WTC11 (cell line): ENCODE measurements around the gene GABARAPL2. TPM values are rescaled to one million over a fixed set of nuclear protein-coding genes. Genes with fewer than 3 reads are reported as not detected.

Experiments used
- ATAC-seq: fragments of 200-7000 bp; cut with Tn5 transposase; 2 replicates; pipeline ENCODE4 v1.10.0; 2021; ENCODE audit warnings: mild to moderate bottlenecking, moderate library complexity
- CTCF ChIA-PET: fragments of 300-600 bp; sonication (Branson Sonifier 250); formaldehyde crosslinking; loops from one replicate; lab custom pipeline; 2021; ENCODE audit warnings: antibody characterized with exemption; lab: Charles Lee
- POLR2A ChIA-PET: fragments of 350-600 bp; sonication (Branson Sonifier 250); formaldehyde crosslinking; loops from one replicate; lab custom pipeline; 2021; ENCODE audit warnings: antibody characterized with exemption; lab: Charles Lee
- DNase-seq: peaks from one replicate; pipeline ENCODE4 v3.0.0; 2021; ENCODE audit warnings: low spot score
- H3K27ac Mint-ChIP-seq: 2 replicates; pipeline ENCODE4 v1.8.0; 2021; ENCODE audit warnings: mixed read lengths
- H3K27me3 Mint-ChIP-seq: 2 replicates; pipeline ENCODE4 v1.8.0; 2021; ENCODE audit warnings: low read depth, mild to moderate bottlenecking, moderate library complexity, mixed read lengths
- H3K36me3 Mint-ChIP-seq: 2 replicates; pipeline ENCODE4 v1.8.0; 2021; ENCODE audit warnings: mixed read lengths
- H3K4me1 Mint-ChIP-seq: 2 replicates; pipeline ENCODE4 v1.8.0; 2022; ENCODE audit warnings: mixed read lengths
- H3K4me3 Mint-ChIP-seq: 2 replicates; pipeline ENCODE4 v1.8.0; 2021; ENCODE audit warnings: mild to moderate bottlenecking, moderate library complexity, mixed read lengths
- H3K9me3 Mint-ChIP-seq: 2 replicates; pipeline ENCODE4 v1.8.0; 2021; ENCODE audit warnings: mixed read lengths
- AR ChIP-seq: fragments of 250-450 bp; sonication (Bioruptor Pico); IDR thresholded peaks from 2 replicates; pipeline ENCODE4 v1.9.0; 2021; ENCODE audit warnings: mild to moderate bottlenecking
- ATF1 ChIP-seq: sonication (generic); formaldehyde crosslinking; IDR thresholded peaks from 2 replicates; pipeline ENCODE4 v1.8.1; 2023; ENCODE audit warnings: mild to moderate bottlenecking, moderate library complexity, missing genetic modification reagents
- ATF2 ChIP-seq: sonication (generic); formaldehyde crosslinking; IDR thresholded peaks from 2 replicates; pipeline ENCODE4 v1.8.1; 2022; ENCODE audit warnings: low read depth, missing genetic modification reagents, borderline replicate concordance
- ATF3 ChIP-seq: sonication (generic); formaldehyde crosslinking; conservative IDR thresholded peaks from 2 replicates; pipeline ENCODE4 v1.8.1; 2022; ENCODE audit warnings: mild to moderate bottlenecking, missing genetic modification reagents
- E2F5 ChIP-seq: sonication (generic); formaldehyde crosslinking; IDR thresholded peaks from 2 replicates; pipeline ENCODE4 v1.8.1; 2022; ENCODE audit warnings: mild to moderate bottlenecking, moderate library complexity, missing genetic modification reagents
- FOXJ3 ChIP-seq: sonication (generic); formaldehyde crosslinking; IDR thresholded peaks from 2 replicates; pipeline ENCODE4 v1.9.0; 2021; ENCODE audit warnings: missing genetic modification reagents, mild to moderate bottlenecking, borderline replicate concordance
- FOXP4 ChIP-seq: sonication (generic); formaldehyde crosslinking; IDR thresholded peaks from 2 replicates; pipeline ENCODE4 v1.8.0; 2022; ENCODE audit warnings: mild to moderate bottlenecking, missing genetic modification reagents
- HMGA2 ChIP-seq: fragments of 250-450 bp; sonication (Bioruptor Pico); IDR thresholded peaks from 2 replicates; pipeline ENCODE4 v1.4.0; 2021; ENCODE audit warnings: mild to moderate bottlenecking, moderate library complexity
- JAZF1 ChIP-seq: fragments of 250-450 bp; sonication (Bioruptor Pico); IDR thresholded peaks from 2 replicates; pipeline ENCODE4 v1.9.0; 2021; ENCODE audit warnings: moderate library complexity, mild to moderate bottlenecking, inconsistent platforms
- JUN ChIP-seq: sonication (generic); formaldehyde crosslinking; IDR thresholded peaks from 2 replicates; pipeline ENCODE4 v1.8.0; 2023; ENCODE audit warnings: mild to moderate bottlenecking, missing genetic modification reagents
- MXD4 ChIP-seq: fragments of 250-450 bp; sonication (Bioruptor Pico); IDR thresholded peaks from 2 replicates; pipeline ENCODE4 v1.8.0; 2021; ENCODE audit warnings: mild to moderate bottlenecking, moderate library complexity, borderline replicate concordance
- NFYB ChIP-seq: sonication (generic); formaldehyde crosslinking; conservative IDR thresholded peaks from 2 replicates; pipeline ENCODE4 v1.8.0; 2022; ENCODE audit warnings: low read depth, missing genetic modification reagents
- NR2C2 ChIP-seq: sonication (generic); formaldehyde crosslinking; IDR thresholded peaks from 2 replicates; pipeline ENCODE4 v1.8.0; 2022; ENCODE audit warnings: mild to moderate bottlenecking, missing genetic modification reagents
- PRRX2 ChIP-seq: fragments of 250-450 bp; sonication (Bioruptor Pico); IDR thresholded peaks from 2 replicates; pipeline ENCODE4 v1.8.0; 2021; ENCODE audit warnings: mild to moderate bottlenecking
- RORB ChIP-seq: fragments of 250-450 bp; sonication (Bioruptor Pico); IDR thresholded peaks from 2 replicates; pipeline ENCODE4 v1.9.0; 2021; ENCODE audit warnings: mild to moderate bottlenecking
- SMAD3 ChIP-seq: sonication (generic); formaldehyde crosslinking; IDR thresholded peaks from 2 replicates; pipeline ENCODE4 v1.8.0; 2022; ENCODE audit warnings: missing genetic modification reagents, mild to moderate bottlenecking, borderline replicate concordance
- ZNF121 ChIP-seq: sonication (generic); formaldehyde crosslinking; IDR thresholded peaks from 2 replicates; pipeline ENCODE4 v1.8.0; 2023; ENCODE audit warnings: missing genetic modification reagents
- ZNF138 ChIP-seq: sonication (generic); formaldehyde crosslinking; conservative IDR thresholded peaks from 2 replicates; pipeline ENCODE4 v1.8.1; 2022; ENCODE audit warnings: mild to moderate bottlenecking, moderate library complexity, missing genetic modification reagents
- ZNF232 ChIP-seq: sonication (generic); formaldehyde crosslinking; IDR thresholded peaks from 2 replicates; pipeline ENCODE4 v1.8.0; 2022; ENCODE audit warnings: mild to moderate bottlenecking, missing genetic modification reagents
- ZNF263 ChIP-seq: sonication (generic); formaldehyde crosslinking; IDR thresholded peaks from 2 replicates; pipeline ENCODE4 v1.8.1; 2022; ENCODE audit warnings: low read depth, mild to moderate bottlenecking, moderate library complexity, missing genetic modification reagents
- ZNF281 ChIP-seq: sonication (generic); formaldehyde crosslinking; IDR thresholded peaks from 2 replicates; pipeline ENCODE4 v1.8.0; 2023; ENCODE audit warnings: mild to moderate bottlenecking, missing genetic modification reagents
- ZNF317 ChIP-seq: sonication (generic); formaldehyde crosslinking; IDR thresholded peaks from 2 replicates; pipeline ENCODE4 v1.8.1; 2023; ENCODE audit warnings: low read depth, mild to moderate bottlenecking, moderate library complexity, missing genetic modification reagents, borderline replicate concordance
- total RNA-seq: library from RNA; stranded (reverse); gene quantifications from 3 replicates; pipeline ENCODE4 v1.2.3, GENCODE V29; 2021

GABARAPL2 gene
- total RNA-seq, 1 experiment from 2014 or later = 60.8 TPM

GRCh38 chr16:75566040-75566757, at the start of gene GABARAPL2 (continued):
- no peak for TF ChIP-seq MXD4 (CRISPR knock-in tag)
- no peak for TF ChIP-seq ATF3 (CRISPR knock-in tag)
- TF ChIP-seq JUN (CRISPR knock-in tag) = peak; percentile 67; the same call in 1 of the 2 replicates
- TF ChIP-seq AR (CRISPR knock-in tag) = no peak
- TF ChIP-seq FOXJ3 (CRISPR knock-in tag) = no peak
- TF ChIP-seq ZNF232 = no peak
- TF ChIP-seq HMGA2 (CRISPR knock-in tag) = no peak
- TF ChIP-seq E2F5 = 0 out of 2 replicates have a peak, but pooled peaks have one; percentile 68
- TF ChIP-seq NR2C2 (CRISPR knock-in tag) = no peak
- no peak for TF ChIP-seq ZNF263
- no peak for TF ChIP-seq SMAD3 (CRISPR knock-in tag)
- no peak; the same call in 1 of the 2 replicates for TF ChIP-seq ZNF138 (CRISPR knock-in tag)
- TF ChIP-seq RORB (CRISPR knock-in tag) = no peak
- TF ChIP-seq NFYB = no peak
- no peak for TF ChIP-seq ZNF317 (CRISPR knock-in tag)
- no peak for TF ChIP-seq JAZF1
- TF ChIP-seq PRRX2 (CRISPR knock-in tag) = no peak
- no peak for TF ChIP-seq ATF2 (CRISPR knock-in tag)

- TF ChIP-seq ATF1 (CRISPR knock-in tag) = no peak
- no peak for TF ChIP-seq FOXP4 (CRISPR knock-in tag)
- peak; percentile 83 for TF ChIP-seq ZNF121
- no peak for TF ChIP-seq RORB (CRISPR knock-in tag)
- TF ChIP-seq JAZF1 = no peak
- TF ChIP-seq SMAD3 (CRISPR knock-in tag) = no peak
- no peak for TF ChIP-seq ZNF281 (CRISPR knock-in tag)
- no peak for TF ChIP-seq FOXJ3 (CRISPR knock-in tag)
- CTCF ChIA-PET = interaction anchor here (2.4 to 3.5 kb wide), 4 partner anchors 11 to 48 kb away, joined by 19 to 91 read pairs (median 56); partner anchors contain the start of gene CHST6
- Mint-ChIP-seq H3K4me3 (no peak overlapping the region), H3K36me3 (no peaks in the 10 kb centered on the region), H3K27ac (peak overlapping the region; percentile 65; the same call in 1 of the 2 replicates), H3K9me3 (no peaks in the 10 kb centered on the region), H3K4me1 (peaks cover 16% of the 10 kb centered on the region), H3K27me3 (no peaks in the 10 kb centered on the region)
- ATAC-seq = no peak
- DNase-seq = no peak
- POLR2A ChIA-PET = interaction anchor here (0.9 kb wide), 1 partner anchor 14 kb away, joined by 3 read pairs; no protein-coding TSS in a partner anchor
These were observed 47.0 kb upstream of the GABARAPL2 start for GRCh38 chr16:75519175-75519574.
